Heart right ventricle (tissue), 16 donors: ENCODE data around the gene NPR2. TPM values are rescaled to one million over a fixed set of nuclear protein-coding genes. Genes with fewer than 3 reads are reported as not detected.

Experiments
- ATAC-seq, 8 donors: fragments of 200-7000 bp; cut with Tn5 transposase; one replicate each; pipeline ENCODE4 v1.9.1; 2020; ENCODE audit warnings: mild to moderate bottlenecking in 8 of 8, moderate library complexity in 8 of 8, moderate number of reproducible peaks in 1 of 8
- DNase-seq, 2 donors: peaks; one replicate each; pipeline ENCODE4 v3.0.0-alpha.2; 2020
- H3K27ac ChIP-seq, 10 donors: fragments of 200-600 bp; sonication (generic) in 2 of 10; one replicate each; pipeline versions ENCODE4 v1.5.0 to v1.8.0; 2020 to 2022; ENCODE audit warnings: mild to moderate bottlenecking in 3 of 10
- H3K27me3 ChIP-seq, 7 donors: fragments of 200-600 bp; one replicate each; pipeline ENCODE4 v1.8.0; 2021 to 2022; ENCODE audit warnings: mild to moderate bottlenecking in 2 of 7
- H3K36me3 ChIP-seq, 9 donors: fragments of 200-600 bp; sonication (generic) in 1 of 9; one replicate each; pipeline versions ENCODE4 v1.5.0 to v1.8.0; 2020 to 2022; ENCODE audit warnings: mild to moderate bottlenecking in 2 of 9
- H3K4me1 ChIP-seq, 9 donors: fragments of 200-600 bp; sonication (generic) in 1 of 9; one replicate each; pipeline versions ENCODE4 v1.5.0 to v1.8.0; 2020 to 2022; ENCODE audit warnings: mild to moderate bottlenecking in 4 of 9
- H3K4me3 ChIP-seq, 10 donors: fragments of 200-600 bp; sonication (generic) in 2 of 10; one replicate each; pipeline versions ENCODE4 v1.5.0 to v1.8.0; 2020 to 2022; ENCODE audit warnings: mild to moderate bottlenecking in 7 of 10, moderate library complexity in 2 of 10
- H3K9me3 ChIP-seq, 11 donors: fragments of 200-600 bp in 10 of 11; sonication (generic) in 2 of 11; one replicate each; pipeline versions ENCODE4 v1.5.0 to v1.8.0; 2013 to 2022; ENCODE audit warnings: mild to moderate bottlenecking in 2 of 11, control low read depth in 1 of 11, moderate library complexity in 1 of 11
- whole genome bisulfite sequencing, 2 donors: extraction: QIAGEN DNeasy Blood & Tissue Kit; methylation state at CpG; one replicate each; pipeline ENCODE4 v1.1.7; 2013; ENCODE audit warnings: inconsistent platforms in 1 of 2; 5-methylcytosine and 5-hydroxymethylcytosine counted together
- intact Hi-C, 10 donors: fragments of 100-400 bp; cut with DNase I; formaldehyde crosslinking; loops; one replicate each; pipeline versions ENCODE4 v1.11.1 to v1.14.2; 2022
- polyA plus RNA-seq, 2 donors: library from polyadenylated mRNA; stranded (reverse); fragments of 200-250 nt; gene quantifications; one replicate each; pipeline ENCODE4 v1.2.3, GENCODE V29; 2013
- total RNA-seq, 10 donors: library from RNA; stranded (reverse); fragmentation: NEBNext Ultra II Directional in 3 of 10; extraction: Animal tissue kit (Norgen Biotek cat#: 25700) in 3 of 10; gene quantifications; one replicate each; pipeline versions ENCODE4 v1.2.1 to v1.2.4, GENCODE V29; 2021 to 2023
- TF ChIP-seq, protein P1 (sequence below), 9 donors: fragments of 200-600 bp; sonication (generic) in 2 of 9; IDR thresholded peaks; one replicate each; pipeline versions ENCODE4 v1.5.0 to v1.8.0; 2021 to 2022; ENCODE audit warnings: antibody characterized with exemption in 9 of 9, mild to moderate bottlenecking in 5 of 9, moderate library complexity in 1 of 9
- donor health status: Arrhythmogenic right ventricular cardiomyopathy.
- donor health status: ischemic (EF 13 %, LVEDD 7.1; RV severe dilation, severe dysfunction).
- donor health status: healthy with polysubstance abuse.
- donor health status: DM: no; HTN: yes; CAD: no.
- donor health status: DM: no; HTN: no; CAD: no.
- donor health status: ischemic (EF 25% LVEDD 6.9; RV normal size, moderate dysfunction).
- donor health status: ischemic (EF 25% LVEDD 5.7; RV mildly dilated, moderate dysfunction).
- donor health status: healthy.
- donor health status: DM: yes; HTN: yes; CAD: no.
- donor health status: Ischemic cardiomyopathy.
- donor health status: ischemic (EF 35%, LVEDD 5.7; RV mildly dilated, moderate dysfunction).
- donor health status: nonischemic (EF 11% LVEDD 7.7; RV severe dilation, severe dysfunction).
- donor health status: DM: yes; HTN: yes; CAD: no.
- donor health status: PGD.
- donor health status: ischemic (EF 29% LVEDD 5.4; RV normal size, mild dysfunction).
- donor health status: nonischemic (EF 23%, LVEDD 6.1; RV moderate dilation, normal function).

The NPR2 gene
- total and polyA plus RNA-seq, 12 donors: 13.5 to 26.4 (median 20.8) TPM

DNA sequence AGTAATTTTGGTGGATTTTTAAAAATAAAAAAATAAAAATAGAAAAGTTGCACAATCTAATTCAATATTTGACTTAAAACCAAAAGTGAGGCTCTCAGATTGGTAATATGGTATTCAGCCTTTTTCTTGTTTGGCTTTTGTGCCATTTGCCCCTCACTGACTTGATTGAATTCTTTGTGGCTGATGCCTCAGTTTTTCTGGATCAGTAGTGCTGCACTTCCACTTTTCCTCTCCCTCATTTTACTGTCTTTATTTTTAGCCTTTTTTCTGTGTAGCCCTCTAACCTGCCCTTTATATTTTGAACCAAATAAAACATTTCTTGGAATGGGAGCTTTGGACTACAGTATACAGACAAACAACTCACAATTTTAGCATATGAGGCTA, 33.5 kb upstream of the NPR2 start:
- Histone ChIP-seq H3K4me3 (peak overlapping the region in 6 of 10 donors; percentile 55 to 73 (median 66)), H3K27ac (peak overlapping the region in 9 of 10 donors; percentile 87 to 95 (median 92)), H3K4me1 (peaks cover 0 to 55% (median 29%) of the 10 kb centered on the region in 9 donors), H3K36me3 (peaks cover 0 to 28% (median 20%) of the 10 kb centered on the region in 9 donors), H3K27me3 (no peaks in the 10 kb centered on the region), H3K9me3 (no peaks in the 10 kb centered on the region)
- intact Hi-C loops: loop anchor here in 2 of 10 donors (5.0 to 10.0 kb wide), 2 partner anchors 54 to 113 kb away; partner anchors contain the start of gene SPAG8 (in 1 of the 2)
- ATAC-seq (no peak), DNase-seq (no peak)
- TF ChIP-seq, protein P1, sequence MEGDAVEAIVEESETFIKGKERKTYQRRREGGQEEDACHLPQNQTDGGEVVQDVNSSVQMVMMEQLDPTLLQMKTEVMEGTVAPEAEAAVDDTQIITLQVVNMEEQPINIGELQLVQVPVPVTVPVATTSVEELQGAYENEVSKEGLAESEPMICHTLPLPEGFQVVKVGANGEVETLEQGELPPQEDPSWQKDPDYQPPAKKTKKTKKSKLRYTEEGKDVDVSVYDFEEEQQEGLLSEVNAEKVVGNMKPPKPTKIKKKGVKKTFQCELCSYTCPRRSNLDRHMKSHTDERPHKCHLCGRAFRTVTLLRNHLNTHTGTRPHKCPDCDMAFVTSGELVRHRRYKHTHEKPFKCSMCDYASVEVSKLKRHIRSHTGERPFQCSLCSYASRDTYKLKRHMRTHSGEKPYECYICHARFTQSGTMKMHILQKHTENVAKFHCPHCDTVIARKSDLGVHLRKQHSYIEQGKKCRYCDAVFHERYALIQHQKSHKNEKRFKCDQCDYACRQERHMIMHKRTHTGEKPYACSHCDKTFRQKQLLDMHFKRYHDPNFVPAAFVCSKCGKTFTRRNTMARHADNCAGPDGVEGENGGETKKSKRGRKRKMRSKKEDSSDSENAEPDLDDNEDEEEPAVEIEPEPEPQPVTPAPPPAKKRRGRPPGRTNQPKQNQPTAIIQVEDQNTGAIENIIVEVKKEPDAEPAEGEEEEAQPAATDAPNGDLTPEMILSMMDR (IDR thresholded peaks at IDR 0.05): no peak

DNA sequence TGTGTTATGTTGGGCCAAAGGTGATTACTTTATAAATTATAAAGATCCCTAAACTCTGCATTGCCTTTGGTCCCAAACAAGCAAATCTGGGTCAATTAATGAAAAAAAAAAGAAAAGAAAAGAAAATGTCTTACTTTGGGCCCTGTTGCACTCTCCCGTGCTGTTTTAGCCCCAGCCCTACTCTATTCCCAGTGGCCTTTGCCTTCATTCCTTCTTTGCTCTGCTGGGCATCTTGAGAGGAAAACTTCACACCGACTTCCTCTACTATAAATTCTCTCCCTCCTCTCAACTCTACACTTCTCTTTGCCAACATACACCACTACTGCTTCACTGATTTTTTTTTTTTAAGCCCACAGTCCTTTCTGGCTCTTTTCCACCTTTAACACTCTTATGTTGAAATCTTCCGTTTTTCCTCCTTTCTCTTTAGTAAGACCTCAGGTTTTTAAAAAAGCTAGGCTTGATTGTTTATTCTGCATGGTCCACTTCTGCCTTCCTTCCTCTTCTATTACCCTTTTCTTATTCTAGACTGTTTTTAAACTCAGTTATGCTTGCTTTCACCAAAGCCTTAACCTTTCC, 32.8 kb upstream of the NPR2 start:
- Histone ChIP-seq H3K9me3 (no peaks in the 10 kb centered on the region), H3K4me3 (no peak overlapping the region), H3K4me1 (peaks cover 0 to 55% (median 29%) of the 10 kb centered on the region in 9 donors), H3K36me3 (peaks cover 0 to 21% (median 13%) of the 10 kb centered on the region in 9 donors), H3K27me3 (no peaks in the 10 kb centered on the region), H3K27ac (peak overlapping the region in 8 of 10 donors; percentile 24 to 95 (median 91))
- TF ChIP-seq, protein P1 (IDR thresholded peaks at IDR 0.05): no peak
- DNase-seq (no peak), ATAC-seq (no peak)
- intact Hi-C loops: loop anchor here in 2 of 10 donors (5.0 to 10.0 kb wide), 2 partner anchors 54 to 114 kb away; partner anchors contain the start of gene SPAG8 (in 1 of the 2)
- WGBS, 2 donors: 50 to 62% methylated on average over 3 of the region's 3 CpGs

DNA sequence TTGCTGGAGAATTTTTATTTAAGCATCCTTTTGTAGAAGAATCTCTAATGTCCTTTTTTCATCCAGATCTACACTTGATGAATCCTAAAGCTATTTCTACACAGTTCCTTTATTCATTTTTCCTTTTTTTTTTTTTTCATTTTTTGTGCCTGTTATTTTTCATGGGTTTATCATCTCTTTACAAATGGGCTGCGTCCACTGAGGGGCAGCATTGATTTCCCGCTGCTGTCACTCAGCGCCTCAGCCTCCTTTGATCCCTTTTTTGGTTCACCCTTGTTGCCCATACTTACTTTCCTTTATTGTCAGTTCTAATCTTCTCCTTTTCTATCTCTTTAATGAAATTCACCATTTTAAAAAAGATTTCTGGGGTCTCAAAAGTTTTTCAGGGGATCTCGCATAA, 31.6 kb upstream of the NPR2 start:
- intact Hi-C loops: loop anchor here in 2 of 10 donors (5.0 to 10.0 kb wide), 2 partner anchors 53 to 115 kb away; partner anchors contain the start of gene SPAG8 (in 1 of the 2)
- H3K36me3 ChIP-seq: peaks cover 0 to 9% (median 2%) of the 10 kb centered on the region in 9 donors
- peaks cover 0 to 49% (median 29%) of the 10 kb centered on the region in 9 donors for H3K4me1 ChIP-seq
- ATAC-seq (no peak), DNase-seq (no peak)
- WGBS, 2 donors: 96% methylated on average over 4 of the region's 4 CpGs
- no peak overlapping the region for H3K4me3 ChIP-seq
- TF ChIP-seq, protein P1 (IDR thresholded peaks at IDR 0.05): no peak
- no peak overlapping the region for H3K27ac ChIP-seq
- no peaks in the 10 kb centered on the region for H3K9me3 ChIP-seq
- no peaks in the 10 kb centered on the region for H3K27me3 ChIP-seq

DNA sequence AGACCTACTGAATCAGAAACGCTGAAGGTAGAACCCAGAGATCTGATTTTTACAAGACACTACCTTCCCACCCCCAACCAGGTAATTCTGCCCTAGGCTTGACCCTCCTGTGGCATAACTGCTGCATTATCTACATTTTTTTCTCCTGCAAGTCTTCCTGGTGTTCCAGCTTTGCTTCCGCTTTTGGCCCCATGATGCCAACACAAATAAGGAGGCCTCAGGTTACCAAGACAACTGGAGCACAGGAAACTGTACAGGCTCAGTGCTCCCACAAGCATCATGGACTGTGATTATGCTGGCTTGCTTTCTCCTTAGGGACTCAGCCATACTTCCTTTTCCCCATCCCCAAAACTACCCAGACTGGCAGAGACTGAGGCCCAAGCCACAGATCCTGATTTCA, 30.7 kb upstream of the NPR2 start:
- H3K4me3 ChIP-seq: no peak overlapping the region
- H3K27ac ChIP-seq: no peak overlapping the region
- H3K9me3 ChIP-seq: no peaks in the 10 kb centered on the region
- ATAC-seq (no peak), DNase-seq (peak in 1 of 2 donors; percentile 24)
- no peaks in the 10 kb centered on the region for H3K27me3 ChIP-seq
- peaks cover 0 to 49% (median 29%) of the 10 kb centered on the region in 9 donors for H3K4me1 ChIP-seq
- H3K36me3 ChIP-seq: peaks cover 0 to 1% (median 0%) of the 10 kb centered on the region in 9 donors
- WGBS, 2 donors: 73 to 79% methylated on average over 2 of the region's 2 CpGs
- intact Hi-C loops: no loop called here
- TF ChIP-seq, protein P1 (IDR thresholded peaks at IDR 0.05): no peak
